ENCODE data around the gene PIK3AP1. TPM values are rescaled to one million over a fixed set of nuclear protein-coding genes. Genes with fewer than 3 reads are reported as not detected.

PIK3AP1 gene
- total RNA-seq, 6 donors from 2014 or later: 22.0 to 64.8 (median 34.6) TPM

DNA sequence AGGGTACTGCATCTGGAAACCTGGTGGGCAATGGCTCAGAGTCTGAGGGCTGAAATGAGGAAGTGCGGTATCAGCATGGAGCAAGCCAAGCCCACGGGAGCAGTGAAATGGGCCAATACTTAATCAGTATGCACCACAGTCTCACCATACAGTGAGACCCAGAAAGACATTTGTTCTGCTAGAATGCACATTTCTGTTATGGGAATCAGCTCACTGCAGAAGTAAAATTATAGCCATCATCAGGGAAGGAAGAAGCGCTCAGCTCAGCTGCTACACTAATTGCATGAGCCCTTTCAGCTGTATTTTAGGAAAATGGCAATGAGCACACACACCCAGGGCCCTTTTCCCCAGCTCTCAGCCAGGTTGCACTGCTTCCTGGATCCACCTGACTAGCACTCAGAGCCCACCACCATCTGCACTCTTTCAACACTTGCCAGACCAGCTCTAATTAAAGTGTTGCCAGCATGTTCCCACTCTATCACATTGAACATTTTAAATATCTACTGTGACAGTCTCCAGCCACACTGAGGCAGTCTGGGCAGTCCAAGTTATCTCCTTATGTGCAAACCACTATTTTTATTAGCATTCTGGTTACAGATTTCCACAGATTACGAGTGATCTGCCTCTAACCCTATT, 44.2 kb upstream of the PIK3AP1 start:
- no peak for ATAC-seq (ENCODE audit: low FRiP score in 2 of 2)
- Histone ChIP-seq H3K27ac (no peak overlapping the region), H3K4me1 (no peaks in the 10 kb centered on the region), H3K4me3 (no peak overlapping the region), H3K36me3 (no peaks in the 10 kb centered on the region), H3K9me3 (no peaks in the 10 kb centered on the region), H3K27me3 (no peaks in the 10 kb centered on the region)
- no peak for DNase-seq
- WGBS, 2 donors: 62 to 68% methylated on average over 4 of the region's 4 CpGs
- TF ChIP-seq POLR2AphosphoS5 (IDR thresholded peaks at IDR 0.05) (no peak), EP300 (IDR thresholded peaks at IDR 0.05) (no peak), POLR2A (IDR thresholded peaks at IDR 0.05) (no peak)
- TF ChIP-seq, protein P1, sequence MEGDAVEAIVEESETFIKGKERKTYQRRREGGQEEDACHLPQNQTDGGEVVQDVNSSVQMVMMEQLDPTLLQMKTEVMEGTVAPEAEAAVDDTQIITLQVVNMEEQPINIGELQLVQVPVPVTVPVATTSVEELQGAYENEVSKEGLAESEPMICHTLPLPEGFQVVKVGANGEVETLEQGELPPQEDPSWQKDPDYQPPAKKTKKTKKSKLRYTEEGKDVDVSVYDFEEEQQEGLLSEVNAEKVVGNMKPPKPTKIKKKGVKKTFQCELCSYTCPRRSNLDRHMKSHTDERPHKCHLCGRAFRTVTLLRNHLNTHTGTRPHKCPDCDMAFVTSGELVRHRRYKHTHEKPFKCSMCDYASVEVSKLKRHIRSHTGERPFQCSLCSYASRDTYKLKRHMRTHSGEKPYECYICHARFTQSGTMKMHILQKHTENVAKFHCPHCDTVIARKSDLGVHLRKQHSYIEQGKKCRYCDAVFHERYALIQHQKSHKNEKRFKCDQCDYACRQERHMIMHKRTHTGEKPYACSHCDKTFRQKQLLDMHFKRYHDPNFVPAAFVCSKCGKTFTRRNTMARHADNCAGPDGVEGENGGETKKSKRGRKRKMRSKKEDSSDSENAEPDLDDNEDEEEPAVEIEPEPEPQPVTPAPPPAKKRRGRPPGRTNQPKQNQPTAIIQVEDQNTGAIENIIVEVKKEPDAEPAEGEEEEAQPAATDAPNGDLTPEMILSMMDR (IDR thresholded peaks at IDR 0.05): no peak

DNA sequence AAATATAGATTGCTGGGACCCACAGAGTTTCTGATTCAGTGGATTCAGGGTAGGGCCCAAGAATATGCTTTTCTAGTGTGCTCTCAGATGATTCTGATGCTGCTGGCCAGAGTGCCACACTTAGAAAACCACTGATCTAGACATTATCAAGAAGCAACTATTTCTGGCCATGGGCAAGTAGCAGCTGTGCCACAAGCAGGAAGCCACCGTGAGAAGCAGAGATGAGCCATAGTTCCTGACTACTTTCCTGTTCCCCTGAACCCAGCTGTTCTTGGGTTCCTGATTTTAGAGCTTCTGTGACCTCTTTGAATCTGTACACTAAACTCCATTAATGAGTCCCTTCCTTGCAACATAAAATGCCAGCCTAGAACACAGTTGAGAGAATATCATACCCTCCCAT, 38.1 kb upstream of the PIK3AP1 start:
- DNase-seq: peak in 1 of 2 donors; percentile 27
- H3K27me3 ChIP-seq: no peaks in the 10 kb centered on the region
- peak in 1 of 2 donors; percentile 58 for ATAC-seq (ENCODE audit: low FRiP score in 2 of 2)

DNA sequence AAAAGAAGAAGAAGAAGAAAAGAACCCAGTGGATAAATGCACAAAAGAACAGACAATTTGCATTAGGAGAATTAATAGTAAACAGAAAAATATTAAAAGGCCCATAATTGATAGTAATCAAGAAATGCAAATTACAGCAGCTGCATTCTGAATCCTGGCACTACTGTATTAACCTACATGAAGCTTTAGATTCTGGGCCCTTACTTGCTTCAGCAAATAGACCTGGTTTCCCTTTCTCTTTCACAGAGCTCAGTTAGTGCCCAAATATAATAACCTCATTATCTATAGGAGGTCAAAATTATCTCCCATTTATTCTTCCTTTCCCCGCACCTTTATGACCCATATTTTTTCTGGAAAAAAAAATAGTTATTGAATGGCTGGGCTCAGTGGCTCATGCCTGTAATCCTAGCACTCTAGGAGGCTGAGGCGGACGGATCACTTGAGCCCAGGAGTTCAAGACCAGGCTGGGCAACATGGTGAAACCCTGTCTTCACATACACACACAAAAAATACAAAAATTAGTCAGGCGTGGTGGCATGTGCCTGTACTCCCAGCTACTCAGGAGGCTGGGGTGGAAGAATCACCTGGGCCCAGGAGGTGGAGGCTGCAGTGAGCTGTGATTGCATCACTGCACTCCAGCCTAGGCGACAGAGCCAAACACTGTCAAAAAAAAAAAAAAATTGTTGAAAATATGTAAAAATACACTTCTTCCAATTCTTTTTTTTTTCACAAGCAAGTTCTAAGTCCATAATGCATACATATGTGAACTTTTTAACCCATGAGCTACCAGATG, 36.0 kb upstream of the PIK3AP1 start:
- Histone ChIP-seq H3K4me3 (no peak overlapping the region), H3K4me1 (no peaks in the 10 kb centered on the region), H3K9me3 (no peaks in the 10 kb centered on the region), H3K27ac (no peak overlapping the region), H3K27me3 (no peaks in the 10 kb centered on the region), H3K36me3 (no peaks in the 10 kb centered on the region)
- ATAC-seq (ENCODE audit: low FRiP score in 2 of 2): no peak
- DNase-seq: no peak
- TF ChIP-seq POLR2AphosphoS5 (IDR thresholded peaks at IDR 0.05) (no peak), POLR2A (IDR thresholded peaks at IDR 0.05) (no peak), EP300 (IDR thresholded peaks at IDR 0.05) (no peak)
- TF ChIP-seq, protein P1 (IDR thresholded peaks at IDR 0.05): no peak
- WGBS, 2 donors: 79 to 85% methylated on average over 5 of the region's 5 CpGs

More for the DNA sequence above, 38.1 kb upstream of the PIK3AP1 start:
- no peaks in the 10 kb centered on the region for H3K9me3 ChIP-seq
- H3K4me1 ChIP-seq: no peaks in the 10 kb centered on the region
- no peaks in the 10 kb centered on the region for H3K36me3 ChIP-seq
- WGBS, 2 donors: 25 to 47% methylated on average over 1 of the region's 1 CpG
- H3K4me3 ChIP-seq: no peak overlapping the region
- H3K27ac ChIP-seq: no peak overlapping the region
- no peak for TF ChIP-seq POLR2A (IDR thresholded peaks at IDR 0.05)
- TF ChIP-seq EP300 (IDR thresholded peaks at IDR 0.05): no peak
- TF ChIP-seq POLR2AphosphoS5 (IDR thresholded peaks at IDR 0.05): no peak
- TF ChIP-seq, protein P1 (IDR thresholded peaks at IDR 0.05): no peak

DNA sequence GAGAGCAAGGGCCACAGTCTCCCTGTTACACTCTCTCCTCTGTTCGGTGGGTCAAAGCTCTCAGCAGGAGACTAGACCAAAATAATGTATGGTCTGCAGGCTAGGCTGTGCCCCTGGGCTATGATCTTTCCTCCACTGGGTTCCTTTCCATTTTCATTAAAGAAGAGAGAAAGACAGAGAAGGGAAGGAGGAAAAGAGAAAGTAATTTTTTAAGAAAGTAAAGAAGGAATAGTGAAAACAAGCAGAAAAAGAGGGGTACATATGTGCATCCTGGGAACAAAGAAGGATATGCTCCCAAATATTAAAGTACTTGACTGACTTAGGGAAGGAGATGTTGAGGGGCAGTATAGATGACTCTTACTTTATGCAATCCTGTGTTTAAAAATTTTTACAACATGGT, 33.6 kb upstream of the PIK3AP1 start:
- Histone ChIP-seq H3K4me3 (no peak overlapping the region), H3K9me3 (no peaks in the 10 kb centered on the region), H3K27me3 (no peaks in the 10 kb centered on the region), H3K27ac (no peak overlapping the region), H3K4me1 (no peaks in the 10 kb centered on the region), H3K36me3 (no peaks in the 10 kb centered on the region)
- ATAC-seq (ENCODE audit: low FRiP score in 2 of 2) (no peak), DNase-seq (no peak)
- WGBS, 2 donors: 45 to 60% methylated on average over 1 of the region's 1 CpG
- no peak for TF ChIP-seq POLR2AphosphoS5 (IDR thresholded peaks at IDR 0.05)
- no peak for TF ChIP-seq POLR2A (IDR thresholded peaks at IDR 0.05)
- TF ChIP-seq, protein P1 (IDR thresholded peaks at IDR 0.05): no peak
- TF ChIP-seq EP300 (IDR thresholded peaks at IDR 0.05): no peak

All from upper lobe of left lung (tissue), 6 donors.